C4-2B (cell line): ENCODE measurements around the gene AIPL1.

ENCODE experiments used
- CTCF ChIP-seq: fragments of 450-650 bp; conservative IDR thresholded peaks from 2 replicates; pipeline ENCODE4 v1.5.1; 2017; ENCODE audit warnings: mild to moderate bottlenecking
- ZFX ChIP-seq: fragments of 450-650 bp; IDR thresholded peaks from 2 replicates; pipeline ENCODE4 v1.6.1; 2017

GRCh38 chr17:6374761-6375312, 60.1 kb downstream of the AIPL1 start:
- TF ChIP-seq CTCF, result no peak
- TF ChIP-seq ZFX, result no peak
